Left renal cortex interstitium (tissue), 4 donors: ENCODE measurements around the gene WIPI1. TPM values are rescaled to one million over a fixed set of nuclear protein-coding genes. Genes with fewer than 3 reads are reported as not detected.
"Not testable (repeated sequence)": the region's sequence is repeated elsewhere in the genome, so short reads cannot be mapped to it uniquely, and the experiment has no call there.

Experiments used
- DNase-seq, 4 donors: peaks; one replicate each; pipeline ENCODE4 v3.0.0-alpha.2; 2013; ENCODE audit warnings: low read depth in 4 of 4, low spot score in 2 of 4, missing footprints in 1 of 4
- polyA plus RNA-seq, 4 donors: library from polyadenylated mRNA; unstranded; fragments of 120-200 nt; gene quantifications; one replicate each; pipeline ENCODE4 v1.2.1, GENCODE V29; 2013; ENCODE audit not compliant: insufficient read length in 4 of 4

Gene WIPI1, protein sequence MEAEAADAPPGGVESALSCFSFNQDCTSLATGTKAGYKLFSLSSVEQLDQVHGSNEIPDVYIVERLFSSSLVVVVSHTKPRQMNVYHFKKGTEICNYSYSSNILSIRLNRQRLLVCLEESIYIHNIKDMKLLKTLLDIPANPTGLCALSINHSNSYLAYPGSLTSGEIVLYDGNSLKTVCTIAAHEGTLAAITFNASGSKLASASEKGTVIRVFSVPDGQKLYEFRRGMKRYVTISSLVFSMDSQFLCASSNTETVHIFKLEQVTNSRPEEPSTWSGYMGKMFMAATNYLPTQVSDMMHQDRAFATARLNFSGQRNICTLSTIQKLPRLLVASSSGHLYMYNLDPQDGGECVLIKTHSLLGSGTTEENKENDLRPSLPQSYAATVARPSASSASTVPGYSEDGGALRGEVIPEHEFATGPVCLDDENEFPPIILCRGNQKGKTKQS
- polyA plus RNA-seq, result 10 to 100 TPM; 20.5 to 31.2 (median 24.7) TPM

DNA sequence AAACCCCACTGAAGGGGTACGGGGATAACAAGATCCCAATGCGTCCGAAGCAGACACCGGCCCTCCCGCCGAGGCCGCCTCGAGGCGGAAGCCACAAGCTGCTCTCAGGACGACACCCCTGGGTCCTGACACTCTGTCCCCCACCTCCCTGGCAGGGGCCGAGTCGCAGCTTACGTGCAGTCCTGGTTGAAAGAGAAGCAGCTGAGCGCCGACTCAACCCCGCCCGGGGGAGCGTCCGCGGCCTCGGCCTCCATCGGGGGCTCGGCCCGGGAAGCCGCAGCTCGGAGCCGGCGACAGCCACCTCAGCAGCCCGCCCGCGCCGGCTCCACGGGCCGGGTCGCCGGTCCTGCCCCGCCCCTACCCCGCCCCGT lies at the start of gene WIPI1:
TSS of gene WIPI1 (minus strand) at position 329 of the 371 bp plus-strand sequence. CDS start at position 254, 75 bp downstream.
- no peak for DNase-seq

DNA sequence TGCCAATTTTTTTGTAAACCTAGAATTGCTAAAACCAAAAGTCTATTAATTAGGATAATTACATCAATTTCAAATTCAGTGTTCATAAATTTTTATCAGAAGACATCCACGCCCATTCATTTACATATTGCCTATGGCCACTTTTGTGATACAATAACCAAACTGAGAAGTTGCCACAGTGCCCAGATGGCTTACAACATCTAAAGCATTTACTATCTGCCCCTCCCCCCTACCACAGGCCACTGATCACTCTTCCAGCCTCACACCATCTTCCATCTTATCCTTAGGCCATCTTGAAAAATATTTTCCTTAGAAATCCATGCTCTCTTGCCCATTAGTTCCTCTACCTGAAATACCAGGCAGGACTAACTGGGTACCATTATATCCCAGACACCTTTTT lies 48.7 kb upstream of the WIPI1 start:
- DNase-seq, result no peak

DNA sequence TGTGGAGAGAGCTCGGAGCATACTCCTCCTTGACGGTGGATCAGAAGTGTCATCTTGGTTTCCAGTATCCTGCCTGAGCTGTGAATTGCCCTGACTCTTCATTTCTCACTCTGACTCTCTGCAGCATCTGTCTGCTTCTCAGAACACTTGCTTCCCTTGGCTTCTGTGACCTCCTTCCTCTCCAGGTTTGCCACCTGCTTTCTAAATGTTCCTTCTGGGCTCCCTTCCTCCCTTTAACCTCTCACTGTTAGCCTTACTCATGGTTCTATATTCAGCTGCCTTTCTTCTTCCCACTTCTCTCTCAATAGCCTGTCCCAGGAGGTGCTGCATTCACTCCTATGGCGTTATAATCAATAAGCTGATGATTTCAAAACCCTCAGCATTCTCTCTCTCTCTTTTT lies 43.8 kb upstream of the WIPI1 start:
- DNase-seq, result no peak

DNA sequence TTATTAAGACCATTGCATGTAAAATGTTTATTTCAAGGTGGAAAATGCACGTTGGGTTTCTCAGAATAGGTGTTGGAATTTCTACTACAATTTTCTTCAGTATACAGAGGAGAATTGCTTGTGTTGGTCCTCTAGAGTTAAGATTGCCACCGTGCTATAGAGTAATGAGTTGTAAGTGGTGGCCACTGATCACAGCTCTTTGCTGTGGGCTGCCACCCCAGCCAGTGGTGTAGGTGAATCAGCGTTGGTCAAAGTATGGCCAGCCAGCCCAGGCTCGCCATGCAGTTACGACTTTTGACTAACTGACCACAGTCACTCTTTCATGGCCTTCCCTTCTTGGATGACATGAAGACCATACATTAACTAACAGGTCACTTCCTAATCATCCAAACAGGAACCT lies 42.3 kb upstream of the WIPI1 start:
- no peak for DNase-seq

DNA sequence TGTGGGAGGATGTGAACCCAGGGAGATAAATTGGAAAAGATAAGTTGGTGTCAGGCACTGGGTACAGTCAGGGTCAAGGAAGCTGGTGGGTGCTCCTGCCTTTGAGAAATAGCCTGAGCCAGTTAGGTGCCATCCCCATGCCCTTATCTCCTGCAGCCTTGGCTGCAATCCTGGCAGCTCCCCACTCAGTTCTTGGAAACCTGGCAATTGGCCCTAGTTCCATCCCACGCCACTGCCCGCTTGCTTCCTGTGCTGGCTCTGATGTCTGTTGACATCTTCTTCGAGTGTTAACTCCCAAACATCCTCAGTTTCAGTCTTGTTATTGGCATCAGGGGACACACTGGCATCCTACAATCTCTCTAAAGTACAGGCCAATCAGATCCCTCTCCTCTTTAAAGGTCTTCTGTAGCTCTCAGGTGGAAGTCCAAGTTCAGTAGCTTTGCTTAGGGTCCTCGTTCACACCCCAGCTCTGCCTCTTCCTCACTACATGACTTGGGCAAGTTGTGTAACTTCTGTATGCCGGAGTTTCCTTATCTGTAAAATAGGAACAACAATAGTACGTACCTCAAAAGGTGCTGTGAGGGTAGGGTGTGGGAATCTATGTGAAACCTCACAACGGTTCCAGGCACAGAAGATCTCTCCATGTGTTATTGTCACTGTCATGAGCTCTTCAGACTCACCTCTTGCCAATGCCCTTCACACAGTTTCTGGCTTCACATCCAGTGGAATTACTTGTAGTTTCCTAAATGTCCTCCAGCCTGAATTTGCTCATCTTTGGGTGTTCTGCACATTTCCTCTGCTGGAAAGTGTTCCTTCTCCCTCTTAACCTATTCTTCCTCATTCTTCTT lies 41.4 kb upstream of the WIPI1 start:
- DNase-seq, result no peak

DNA sequence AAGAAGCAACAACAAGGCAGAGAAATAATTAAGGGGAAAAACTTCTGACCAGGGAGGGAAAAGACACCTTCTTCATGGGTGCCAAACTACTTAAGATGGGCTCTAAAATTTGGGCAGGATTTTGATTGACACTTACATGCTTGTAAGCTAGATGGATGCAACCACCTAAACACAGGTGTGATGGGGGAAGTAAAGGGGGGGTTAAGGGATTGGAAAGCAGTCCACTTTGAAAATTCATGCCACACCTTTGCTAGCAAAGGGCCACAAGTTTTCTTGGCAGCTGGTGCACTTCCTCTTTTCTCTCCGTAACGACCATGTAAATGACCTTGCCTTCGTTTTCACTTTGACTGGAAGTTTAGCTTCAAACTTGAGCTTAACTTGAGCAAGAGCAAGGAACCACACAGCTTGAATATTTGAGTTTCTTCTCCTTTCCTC lies 40.6 kb upstream of the WIPI1 start:
- no peak for DNase-seq

DNA sequence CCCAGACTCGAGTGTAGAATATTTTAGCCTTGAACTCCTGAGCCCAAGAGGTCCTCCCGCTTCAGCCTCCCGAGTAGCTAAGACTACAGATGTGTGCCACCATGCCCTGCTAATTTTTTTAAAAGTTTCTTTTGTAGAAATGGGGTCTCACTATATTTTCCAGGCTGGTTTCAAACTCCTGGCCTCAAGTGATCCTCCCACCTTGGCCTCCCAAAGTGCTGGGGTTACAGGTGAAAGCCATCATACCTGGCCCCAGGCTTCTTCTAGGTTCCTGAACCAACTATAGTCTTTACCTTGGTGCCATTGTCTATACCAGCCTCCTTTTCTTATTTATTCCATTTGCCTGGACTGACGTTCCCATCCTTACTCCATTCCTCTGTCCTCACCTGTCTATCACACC lies 37.8 kb upstream of the WIPI1 start:
- DNase-seq, result no peak

DNA sequence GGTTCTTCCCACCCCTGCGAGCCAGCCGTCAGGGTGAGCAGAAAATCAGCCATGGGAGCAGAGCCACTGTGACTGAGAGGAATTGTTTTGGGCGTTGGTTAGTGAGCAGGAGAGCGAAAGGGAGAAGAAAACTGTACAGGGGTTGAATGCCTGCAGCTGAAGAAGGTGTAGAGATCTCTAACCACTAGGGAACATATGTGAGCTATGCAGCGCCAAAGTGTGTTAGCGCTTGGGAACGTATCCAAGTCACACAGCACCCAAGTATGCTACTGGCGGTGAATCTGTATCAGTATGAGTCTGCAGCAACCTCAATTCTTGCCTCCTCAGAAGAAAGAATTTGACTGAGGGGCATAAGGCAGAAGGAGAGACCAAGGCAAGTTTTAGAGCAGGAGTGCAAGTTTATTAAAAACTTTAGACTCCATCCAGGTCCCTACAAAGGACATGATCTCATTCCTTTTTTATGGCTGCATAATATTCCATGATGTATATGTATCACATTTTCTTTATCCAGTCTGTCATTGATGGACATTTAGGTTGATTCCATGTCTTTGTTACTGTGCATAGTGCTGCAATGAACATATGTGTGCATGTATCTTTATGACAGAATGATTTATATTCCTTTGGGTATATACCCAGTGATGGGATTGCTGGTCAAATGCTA lies 35.2 kb upstream of the WIPI1 start:
- not testable (repeated sequence) for DNase-seq

DNA sequence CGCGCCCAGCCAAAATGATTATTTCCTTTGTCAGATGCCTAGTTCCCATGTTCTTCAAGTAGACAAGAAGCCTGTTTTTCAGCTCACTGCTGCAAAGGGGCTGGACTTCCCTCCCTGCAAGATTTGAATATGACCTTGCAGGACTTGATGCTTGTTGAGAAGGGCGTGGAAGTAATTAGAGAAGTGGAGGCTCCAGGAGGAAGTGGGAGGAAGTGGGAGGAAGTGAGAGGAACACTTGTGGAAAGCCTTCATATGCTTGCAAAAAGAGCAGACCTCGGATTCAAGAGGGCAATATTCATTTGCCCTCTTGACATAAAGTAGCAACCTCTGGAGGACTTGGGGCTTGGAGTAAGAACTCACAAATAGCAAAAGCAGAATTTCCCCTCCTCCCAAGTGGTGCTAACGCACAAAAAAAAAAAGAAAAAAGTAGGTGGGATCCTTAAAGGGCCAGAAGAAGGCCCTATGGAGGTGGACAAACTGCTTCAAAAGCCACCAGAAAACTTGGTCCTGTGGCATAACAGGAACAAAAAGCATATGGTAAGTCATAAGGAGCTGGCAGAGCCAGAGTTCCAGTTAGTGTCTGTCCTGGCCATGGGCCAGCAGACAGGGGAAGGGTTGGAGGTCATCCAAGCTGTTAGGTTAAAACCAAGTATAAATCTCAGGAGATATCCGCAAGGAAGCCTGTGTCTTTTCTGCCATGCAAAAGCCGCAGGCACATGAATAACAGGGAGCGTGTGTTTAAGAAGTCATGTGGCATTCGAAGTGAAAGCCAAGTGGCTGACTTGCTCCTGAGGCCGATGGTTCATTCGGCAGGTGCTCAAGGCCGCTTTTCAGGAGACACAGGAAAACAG lies 34.3 kb upstream of the WIPI1 start:
- DNase-seq, result no peak

DNA sequence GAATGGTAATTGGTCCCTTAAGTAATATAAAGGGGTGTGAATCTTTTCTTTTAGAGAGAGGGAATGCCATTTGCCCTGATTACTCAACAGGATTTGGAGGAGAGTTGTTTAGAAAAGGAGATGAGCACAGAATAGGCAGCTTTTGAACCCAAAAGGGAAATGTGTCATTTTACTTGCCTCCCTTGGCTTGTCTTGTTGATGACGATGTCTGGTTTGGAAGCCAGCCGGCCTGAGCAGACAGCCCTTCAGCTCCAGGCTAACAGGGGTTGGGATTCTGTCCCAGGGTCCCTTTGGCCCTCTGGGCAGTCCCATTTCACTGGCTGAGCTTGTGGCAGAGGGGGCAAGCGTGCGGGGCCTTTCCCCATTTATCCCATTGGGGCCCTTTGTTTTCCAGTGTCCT lies 32.6 kb upstream of the WIPI1 start:
- no peak for DNase-seq

DNA sequence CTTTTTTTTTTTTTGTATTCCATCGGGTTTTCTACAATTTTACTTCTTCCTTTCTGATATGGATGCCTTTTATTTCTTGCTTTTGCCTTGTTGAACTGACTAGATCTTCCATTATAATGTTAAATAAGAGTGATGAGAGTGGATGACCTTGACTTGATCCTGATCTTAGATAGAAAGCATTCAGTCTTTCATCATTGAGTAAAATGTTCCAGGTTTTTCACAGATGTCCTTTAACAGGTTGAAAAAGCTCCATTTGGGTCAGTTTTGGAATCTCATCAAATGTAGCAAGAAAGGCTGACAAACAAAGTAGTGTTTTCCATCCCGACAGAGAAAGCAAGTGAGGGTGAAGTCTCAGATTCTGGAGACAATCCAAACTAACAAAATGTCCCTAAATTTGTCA lies 27.2 kb upstream of the WIPI1 start:
- no peak for DNase-seq

DNA sequence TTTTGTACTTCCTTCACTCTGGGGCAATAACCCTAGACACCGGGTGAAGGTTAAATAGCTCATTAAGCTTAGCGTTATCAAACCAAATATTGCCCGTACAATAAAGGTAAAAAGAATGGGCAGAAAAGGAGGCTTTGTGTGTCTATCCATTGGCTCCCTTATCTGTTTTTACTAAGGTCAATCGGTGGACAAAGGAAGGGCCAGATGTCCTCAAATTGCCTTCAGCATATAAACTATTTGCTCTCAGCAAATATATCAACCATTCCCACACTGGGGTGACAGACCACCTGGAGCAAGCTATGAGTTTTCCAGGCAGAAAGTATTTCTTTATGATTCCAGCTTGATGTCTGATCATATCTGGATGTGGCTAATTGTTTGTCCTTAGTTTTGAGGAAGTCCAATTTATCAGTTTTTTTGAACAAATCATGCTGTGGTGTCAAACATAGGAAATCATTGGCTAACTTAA lies 25.3 kb upstream of the WIPI1 start:
- DNase-seq, result no peak

DNA sequence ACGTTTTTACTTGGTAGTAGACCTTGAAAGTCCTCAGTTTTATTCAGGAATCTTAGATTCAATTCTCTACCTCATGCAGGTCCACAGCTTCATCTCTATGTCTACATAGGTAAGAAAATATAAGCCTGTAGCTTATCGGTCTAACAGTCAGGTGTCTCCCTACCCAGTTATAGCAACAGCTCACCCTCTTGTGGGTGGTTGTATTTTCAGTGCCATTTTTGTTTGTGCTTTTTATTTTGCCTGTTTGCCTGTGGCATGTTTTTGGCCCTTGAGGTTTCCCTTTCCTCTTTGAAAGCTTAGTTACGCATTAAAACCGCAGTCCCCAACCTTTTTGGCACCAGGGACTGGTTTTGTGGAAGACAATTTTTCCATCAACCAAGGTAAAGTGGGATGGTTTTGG lies 23.6 kb upstream of the WIPI1 start:
- DNase-seq, result no peak

DNA sequence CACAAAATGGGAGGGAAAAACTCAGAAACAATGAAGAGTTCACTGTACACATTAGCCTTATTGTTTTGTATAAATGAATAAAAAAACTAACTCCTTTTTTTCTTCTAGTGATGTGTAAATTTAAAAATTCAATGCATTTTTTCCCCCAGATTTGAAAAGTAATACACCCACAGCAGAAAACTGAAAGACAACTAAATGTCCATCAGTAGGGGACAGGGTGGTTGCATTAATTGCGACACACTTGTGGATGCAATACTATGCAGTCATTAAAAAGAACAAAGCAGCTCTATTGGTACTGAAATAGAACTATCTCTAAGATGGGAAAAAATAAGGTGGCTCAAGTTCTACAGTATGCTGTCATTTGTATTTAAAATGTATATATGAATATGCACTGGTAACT lies 13.7 kb upstream of the WIPI1 start:
- DNase-seq, result no peak

DNA sequence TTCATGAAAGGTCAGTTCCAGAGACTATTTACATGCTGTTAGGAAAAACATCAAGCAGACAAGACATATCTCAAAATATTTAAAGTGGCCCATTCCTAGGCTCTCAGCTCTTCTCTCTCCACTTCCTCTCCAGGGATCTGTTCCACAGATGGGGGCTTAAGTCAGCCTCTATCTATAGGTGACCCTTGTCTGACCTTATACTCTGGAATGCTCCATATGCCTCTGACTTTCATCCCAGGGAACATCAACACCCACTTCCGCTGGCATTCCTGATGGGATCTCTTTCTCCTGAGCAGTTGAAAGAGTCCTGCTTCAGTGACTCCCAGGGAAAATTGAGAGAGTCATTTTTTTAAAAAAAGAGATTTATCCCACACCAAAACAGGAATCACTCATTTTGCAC lies 11.5 kb upstream of the WIPI1 start:
- no peak for DNase-seq

DNA sequence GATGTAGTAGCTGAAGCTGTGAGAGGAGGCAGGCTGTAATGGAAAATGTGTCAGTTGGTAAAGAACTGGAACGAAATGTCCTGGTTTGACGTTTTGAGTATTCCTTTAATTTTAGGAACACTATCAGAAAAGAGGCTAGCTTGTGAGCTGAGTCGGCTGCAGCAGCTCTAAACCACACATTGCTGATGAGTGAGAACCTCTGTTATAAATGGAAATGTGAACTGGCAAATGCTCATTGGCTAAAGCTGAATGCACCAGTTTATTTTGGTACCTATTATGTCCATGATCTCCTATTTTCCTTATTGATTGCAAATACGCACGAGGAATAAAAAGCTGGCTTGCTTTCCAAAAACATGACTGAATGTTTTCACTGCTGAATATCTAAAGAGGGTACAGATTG lies 11.0 kb upstream of the WIPI1 start:
- DNase-seq, result no peak

DNA sequence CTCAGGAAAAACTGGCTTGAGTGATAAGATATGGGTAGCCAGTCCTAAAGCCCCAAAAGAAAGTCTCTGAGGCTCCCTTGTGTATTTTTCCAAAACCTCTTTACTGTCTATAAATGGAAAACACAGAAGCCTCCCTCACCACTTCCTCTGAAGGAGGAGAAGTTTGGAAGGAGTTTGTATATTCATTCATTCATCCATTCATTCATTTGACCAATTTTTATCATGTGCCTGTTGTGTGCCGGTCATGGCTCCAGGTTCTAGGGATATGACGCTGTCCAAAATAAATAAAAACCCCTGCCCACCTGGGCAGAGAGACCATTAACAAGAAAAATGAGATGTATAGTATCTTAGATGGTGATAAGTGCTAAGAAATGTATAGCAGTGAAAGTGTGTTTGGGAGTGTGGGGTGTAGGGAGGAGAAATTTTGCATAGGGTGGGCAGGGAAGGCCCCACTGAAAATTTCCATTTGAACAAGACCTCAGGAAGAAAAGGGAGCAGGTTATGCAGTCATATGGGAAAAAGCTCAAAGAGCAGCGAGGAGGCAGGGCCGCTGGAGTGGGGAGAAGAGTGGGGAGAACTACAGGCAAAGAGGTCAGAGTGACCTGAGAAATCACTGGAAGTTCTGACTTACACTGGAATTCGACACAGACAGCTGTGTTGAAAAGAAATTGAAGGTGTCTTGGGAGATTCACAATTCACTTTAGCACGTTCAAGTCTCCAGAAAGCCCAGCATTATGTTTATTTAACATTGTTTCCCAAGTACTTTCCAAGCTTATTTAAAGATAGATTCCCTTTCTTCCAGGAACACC lies 6.1 kb upstream of the WIPI1 start:
- DNase-seq, result no peak

DNA sequence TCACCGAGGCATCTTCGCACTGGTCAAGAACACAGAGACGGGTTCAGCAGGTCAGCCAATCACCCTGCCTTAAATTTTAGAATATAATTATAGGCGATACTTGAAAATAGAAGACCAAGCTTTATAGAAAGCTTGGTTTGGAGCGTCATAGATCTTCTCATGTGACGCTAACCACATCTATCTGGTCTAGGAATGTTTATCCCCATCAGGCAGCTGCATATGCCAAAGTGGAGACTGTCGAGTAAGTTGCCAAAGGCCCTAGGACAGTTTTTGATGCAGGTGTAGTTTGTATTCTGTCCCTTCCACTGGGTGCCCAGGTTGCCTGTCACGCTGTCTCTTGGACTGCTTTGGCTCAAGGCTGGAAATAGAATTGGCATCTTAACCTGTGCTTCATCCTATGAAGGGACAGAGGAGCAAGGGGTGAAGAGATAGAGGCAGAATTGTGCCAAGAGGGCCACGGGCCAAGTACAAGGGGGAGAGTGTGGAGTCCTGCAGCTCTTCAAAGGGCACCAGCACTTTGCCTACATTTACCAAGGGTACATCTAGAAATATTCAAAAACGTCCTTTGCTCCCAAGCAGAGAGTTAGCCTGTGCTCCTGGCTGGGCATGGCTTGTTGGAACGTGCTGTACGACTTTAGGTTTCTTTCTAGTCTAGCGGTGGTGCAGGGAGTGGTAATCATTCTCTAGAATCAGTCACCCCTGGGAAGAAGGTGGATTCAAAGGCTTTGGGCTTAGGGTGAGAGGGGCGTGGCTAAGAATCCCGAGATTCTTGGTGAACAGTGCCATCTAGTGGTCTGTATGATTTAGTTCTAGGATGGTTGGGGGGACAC lies 5.3 kb upstream of the WIPI1 start:
- peak in 3 of 4 donors; percentile 59 to 86 (median 77) for DNase-seq
